ENCODE measurements around the gene CRISPLD2.

The CRISPLD2 gene

DNA sequence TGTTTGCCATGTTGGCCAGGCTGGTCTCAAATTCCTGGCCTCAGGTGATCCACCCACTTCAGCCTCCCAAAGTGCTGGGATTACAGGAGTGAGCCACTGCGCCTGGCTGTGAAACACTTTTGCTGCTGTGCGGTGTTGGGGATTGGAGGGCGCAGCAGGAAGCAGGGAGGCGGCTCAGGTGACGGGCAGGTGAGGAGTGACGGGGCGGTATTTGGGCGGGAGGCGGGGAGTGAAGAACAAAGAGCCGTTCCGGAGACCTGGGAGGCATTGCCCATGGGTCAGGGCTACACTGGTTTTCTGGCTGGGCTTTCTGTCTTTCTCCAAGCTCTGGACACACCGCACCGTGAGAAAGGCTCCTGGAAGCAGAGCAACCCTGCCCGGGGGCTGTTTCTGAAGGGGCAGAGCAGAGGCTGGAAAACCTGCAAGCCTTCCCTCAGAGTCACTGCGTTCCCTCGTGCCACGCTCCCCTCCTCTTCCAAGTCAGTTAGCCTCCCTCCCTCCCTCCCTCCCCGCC, 22.1 kb downstream of the CRISPLD2 start:
- peaks cover 14 to 16% of the 10 kb centered on the region in 2 experiments for H3K4me1 ChIP-seq (ENCODE audit: control insufficient read depth in 1 of 2, insufficient read depth in 1 of 2, low read depth in 1 of 2, low read length in 1 of 2)
- H3K9me3 ChIP-seq, result no peaks in the 10 kb centered on the region
- H3K27me3 ChIP-seq, result peaks cover 55% of the 10 kb centered on the region
- H3K36me3 ChIP-seq, result peaks cover 93% of the 10 kb centered on the region
- H3K27ac ChIP-seq, result no peak overlapping the region
- H3K4me3 ChIP-seq (ENCODE audit: low read depth in 1 of 2, low read length in 1 of 2), result no peak overlapping the region
- TF ChIP-seq CTCF (IDR thresholded peaks at IDR 0.05), result no peak

- Histone ChIP-seq H3K4me1 (ENCODE audit: control insufficient read depth in 1 of 2, insufficient read depth in 1 of 2, low read depth in 1 of 2, low read length in 1 of 2) (peaks cover 14 to 16% of the 10 kb centered on the region in 2 experiments), H3K36me3 (peaks cover 95% of the 10 kb centered on the region), H3K9me3 (no peaks in the 10 kb centered on the region), H3K27ac (peak overlapping the region; percentile 52), H3K4me3 (ENCODE audit: low read depth in 1 of 2, low read length in 1 of 2) (no peak overlapping the region), H3K27me3 (peaks cover 57% of the 10 kb centered on the region)
- no peak for TF ChIP-seq CTCF (IDR thresholded peaks at IDR 0.05)
These were observed 22.8 kb downstream of the CRISPLD2 start for GRCh38 chr16:84842516-84843148.

GRCh38 chr16:84843149-84844048, 23.6 kb downstream of the CRISPLD2 start:
- Histone ChIP-seq H3K27ac (peak overlapping the region; percentile 52), H3K36me3 (peaks cover 95% of the 10 kb centered on the region), H3K9me3 (no peaks in the 10 kb centered on the region), H3K27me3 (peaks cover 52% of the 10 kb centered on the region), H3K4me3 (ENCODE audit: low read depth in 1 of 2, low read length in 1 of 2) (no peak overlapping the region), H3K4me1 (ENCODE audit: control insufficient read depth in 1 of 2, insufficient read depth in 1 of 2, low read depth in 1 of 2, low read length in 1 of 2) (peaks cover 14 to 16% of the 10 kb centered on the region in 2 experiments)
- TF ChIP-seq CTCF (IDR thresholded peaks at IDR 0.05), result no peak

DNA sequence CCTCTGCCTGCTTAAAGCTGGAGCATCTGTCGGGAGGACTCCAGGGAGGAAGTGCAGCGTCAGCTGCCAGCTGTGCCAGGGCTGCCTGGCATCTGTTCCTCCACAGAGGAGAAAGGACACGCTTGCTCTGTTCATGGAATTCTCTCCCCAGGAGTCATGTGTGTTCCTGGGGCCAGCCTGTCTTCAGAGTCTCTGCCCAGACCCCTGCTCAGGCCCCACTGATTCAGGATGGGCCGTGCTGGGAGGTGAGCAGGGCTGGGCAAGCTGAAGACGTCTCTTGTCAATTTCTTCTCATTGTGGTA, 24.2 kb downstream of the CRISPLD2 start:
- Histone ChIP-seq H3K4me1 (ENCODE audit: control insufficient read depth in 1 of 2, insufficient read depth in 1 of 2, low read depth in 1 of 2, low read length in 1 of 2) (peaks cover 14 to 16% of the 10 kb centered on the region in 2 experiments), H3K27me3 (peaks cover 46% of the 10 kb centered on the region), H3K27ac (peak overlapping the region; percentile 52), H3K9me3 (no peaks in the 10 kb centered on the region), H3K4me3 (ENCODE audit: low read depth in 1 of 2, low read length in 1 of 2) (no peak overlapping the region), H3K36me3 (peaks cover 95% of the 10 kb centered on the region)
- TF ChIP-seq CTCF (IDR thresholded peaks at IDR 0.05), result no peak

GRCh38 chr16:84844559-84845495, 25.0 kb downstream of the CRISPLD2 start:
- Histone ChIP-seq H3K27ac (no peak overlapping the region), H3K4me1 (ENCODE audit: control insufficient read depth in 1 of 2, insufficient read depth in 1 of 2, low read depth in 1 of 2, low read length in 1 of 2) (peaks cover 14 to 16% of the 10 kb centered on the region in 2 experiments), H3K27me3 (peaks cover 39% of the 10 kb centered on the region), H3K9me3 (no peaks in the 10 kb centered on the region), H3K4me3 (ENCODE audit: low read depth in 1 of 2, low read length in 1 of 2) (no peak overlapping the region), H3K36me3 (peaks cover 94% of the 10 kb centered on the region)
- no peak for TF ChIP-seq CTCF (IDR thresholded peaks at IDR 0.05)

All from neutrophil (primary cell).